OCI-LY7 (cell line): ENCODE data around the gene OST4. TPM values are rescaled to one million over a fixed set of nuclear protein-coding genes. Genes with fewer than 3 reads are reported as not detected.
A peak's percentile ranks its signal among the peaks of the same experiment; 100 is the strongest.

Source experiments
- BruUV-seq: library from RNA; stranded (reverse); fragments of 400-500 nt; replicated peaks from 2 replicates; lab custom pipeline; 2021; lab: Mats Ljungman, UMichigan
- CTCF ChIA-PET: fragments of 300-600 bp; sonication (Branson Sonifier 250); formaldehyde crosslinking; loops from one replicate; lab custom pipeline; 2022; ENCODE audit warnings: antibody characterized with exemption; ENCODE audit not compliant: unreplicated experiment; lab: Charles Lee
- POLR2A ChIA-PET: fragments of 300-600 bp; sonication (Branson Sonifier 250); formaldehyde crosslinking; loops from one replicate; lab custom pipeline; 2022; ENCODE audit warnings: antibody characterized with exemption; lab: Charles Lee
- DNase-seq: peaks from one replicate; pipeline ENCODE4 v3.0.0-alpha.2; 2015; ENCODE audit warnings: low spot score
- H2AFZ ChIP-seq: fragments of 200-600 bp; sonication (generic), shearing (Covaris generic); 2 replicates; pipeline ENCODE4 v1.6.1; 2014; ENCODE audit warnings: mild to moderate bottlenecking, antibody characterized with exemption, low read length, moderate library complexity
- H3K27ac ChIP-seq: fragments of 200-600 bp; sonication (generic); 2 replicates; pipeline ENCODE4 v1.5.1; 2014; ENCODE audit warnings: mixed run types, low read depth, mild to moderate bottlenecking, moderate library complexity, low read length, inconsistent platforms; ENCODE audit not compliant: poor library complexity, severe bottlenecking
- H3K36me3 ChIP-seq: fragments of 200-600 bp; sonication (generic); 2 replicates; pipeline ENCODE4 v1.6.1; 2014; ENCODE audit warnings: mild to moderate bottlenecking, antibody characterized with exemption, low read length, moderate library complexity, mixed read lengths; ENCODE audit not compliant: insufficient read depth
- H3K4me1 ChIP-seq: fragments of 200-600 bp; sonication (generic); 2 replicates; pipeline ENCODE4 v1.5.1; 2014; ENCODE audit warnings: mild to moderate bottlenecking, low read length; ENCODE audit not compliant: insufficient read depth, poor library complexity, severe bottlenecking
- H3K4me2 ChIP-seq: fragments of 200-600 bp; sonication (generic); 2 replicates; pipeline ENCODE4 v1.6.1; 2014; ENCODE audit warnings: mild to moderate bottlenecking, low read length
- H3K4me3 ChIP-seq: fragments of 200-600 bp; sonication (generic); 2 replicates; pipeline ENCODE4 v1.5.1; 2014; ENCODE audit warnings: mild to moderate bottlenecking, low read depth, low read length; ENCODE audit not compliant: poor library complexity, severe bottlenecking
- H3K79me2 ChIP-seq: fragments of 200-600 bp; sonication (generic); 2 replicates; pipeline ENCODE4 v1.6.1; 2016; ENCODE audit warnings: low read depth, mild to moderate bottlenecking, low read length, moderate library complexity, mixed read lengths; ENCODE audit not compliant: insufficient read depth
- H3K9me2 ChIP-seq: fragments of 200-600 bp; sonication (generic); 2 replicates; pipeline ENCODE4 v1.6.1; 2016; ENCODE audit warnings: mild to moderate bottlenecking, low read length, mixed read lengths; ENCODE audit not compliant: insufficient read depth
- H3K9me3 ChIP-seq: fragments of 200-600 bp; sonication (generic); 2 replicates; pipeline ENCODE4 v1.6.1; 2014; ENCODE audit warnings: mild to moderate bottlenecking, mixed run types, low read length, mixed read lengths
- H4K20me1 ChIP-seq: fragments of 200-600 bp; sonication (generic); 2 replicates; pipeline ENCODE4 v1.6.1; 2014; ENCODE audit warnings: mild to moderate bottlenecking, antibody characterized with exemption, low read length, moderate library complexity, mixed read lengths; ENCODE audit not compliant: insufficient read depth
- CTCF ChIP-seq: fragments of 200-600 bp; sonication (generic); conservative IDR thresholded peaks from 2 replicates; pipeline ENCODE4 v1.5.1; 2014; ENCODE audit warnings: mild to moderate bottlenecking, antibody characterized with exemption, low read length, moderate library complexity, mixed read lengths
- EZH2phosphoT487 ChIP-seq: fragments of 200-600 bp; sonication (generic); IDR thresholded peaks from 2 replicates; pipeline ENCODE4 v1.6.1; 2018; ENCODE audit warnings: low read depth, borderline replicate concordance, mild to moderate bottlenecking, mixed run types, antibody characterized with exemption, low read length, moderate library complexity, mixed read lengths
- intact Hi-C: fragments of 100-400 bp; cut with micrococcal nuclease; formaldehyde crosslinking; loops from one replicate; pipeline ENCODE4 v1.10.0; 2022; ENCODE audit not compliant: unreplicated experiment
- total RNA-seq, 2 experiments: library from RNA; depleted of rRNA in 1 of 2; stranded (reverse); fragments of >200 nt in 1 of 2; shearing (Covaris generic) in 1 of 2; gene quantifications; 2 replicates each; pipeline ENCODE4 v1.2.3, GENCODE V29; 2014 to 2022

Gene OST4
- total RNA-seq, 2 experiments from 2014 or later, result 214 to 267 TPM

GRCh38 chr2:27070653-27071276 is 689 bp downstream of the OST4 start:
- CTCF ChIA-PET, result no interaction called here
- Histone ChIP-seq H3K4me1 (peaks cover 50% of the 10 kb centered on the region), H2AFZ (peak overlapping the region; percentile 64; the same call in 1 of the 2 replicates)

GRCh38 chr2:27069961-27070618 is 1.4 kb downstream of the OST4 start:
- H3K9me2 ChIP-seq, result no peaks in the 10 kb centered on the region
- 0 out of 2 replicates have a peak, but pooled peaks cover 4% of the 10 kb centered on the region for H4K20me1 ChIP-seq
- TF ChIP-seq CTCF (no peak), EZH2phosphoT487 (no peak)
- CTCF ChIA-PET, result no interaction called here
- intact Hi-C loops, result loop anchor here (2.0 kb wide), 1 partner anchor 37 kb away; the partner anchor contains the start of gene TMEM214
- no peaks in the 10 kb centered on the region for H3K9me3 ChIP-seq
- H3K4me2 ChIP-seq, result peak overlapping the region; percentile 89
- peaks cover 51% of the 10 kb centered on the region for H3K36me3 ChIP-seq
- no TSS peak for BruUV-seq
- peak overlapping the region; percentile 93 for H3K4me3 ChIP-seq
- H3K4me1 ChIP-seq, result peaks cover 43% of the 10 kb centered on the region
- H3K27ac ChIP-seq, result no peak overlapping the region
- peaks cover 26% of the 10 kb centered on the region for H3K79me2 ChIP-seq
- DNase-seq, result no peak
- POLR2A ChIA-PET, result interaction anchor here (0.6 to 1.9 kb wide), 3 partner anchors 19 to 181 kb away, joined by 3 to 14 read pairs (median 4); partner anchors contain the start of gene AGBL5
- no peak overlapping the region for H2AFZ ChIP-seq

More at GRCh38 chr2:27070653-27071276, 689 bp downstream of the OST4 start:
- POLR2A ChIA-PET, result interaction anchor here (0.6 to 1.9 kb wide), 5 partner anchors 11 to 54 kb away, joined by 3 to 14 read pairs (median 4); partner anchors contain the start of gene AGBL5
- TF ChIP-seq EZH2phosphoT487 (no peak), CTCF (no peak)
- Histone ChIP-seq H3K4me2 (peak overlapping the region; percentile 89), H3K36me3 (peaks cover 45% of the 10 kb centered on the region), H4K20me1 (0 out of 2 replicates have a peak, but pooled peaks cover 4% of the 10 kb centered on the region), H3K9me3 (no peaks in the 10 kb centered on the region), H3K27ac (peak overlapping the region; percentile 42), H3K4me3 (peak overlapping the region; percentile 93), H3K9me2 (no peaks in the 10 kb centered on the region), H3K79me2 (peaks cover 26% of the 10 kb centered on the region)
- intact Hi-C loops, result loop anchor here (1.0 to 2.0 kb wide), 3 partner anchors 16 to 38 kb away; partner anchors contain the start of genes AGBL5, KHK and TMEM214
- no peak for DNase-seq
- TSS peak; percentile 77 for BruUV-seq
